NK-92 (cell line): ENCODE results near the gene FAM187B.

Experiments
- DNase-seq: peaks from one replicate; lab custom pipeline; 2025; ENCODE audit not compliant: unreplicated experiment; lab: John Stamatoyannopoulos, UW

Gene FAM187B

GRCh38 chr19:35179830-35180229 lies 48.7 kb downstream of the FAM187B start:
- no peak for DNase-seq

- DNase-seq = no peak
Observed at GRCh38 chr19:35178701-35179100, 49.8 kb downstream of the FAM187B start.

- DNase-seq = no peak
Observed at GRCh38 chr19:35177377-35178274, 50.9 kb downstream of the FAM187B start.

- no peak for DNase-seq
Observed at GRCh38 chr19:35176181-35176570, 52.4 kb downstream of the FAM187B start.
